HG03469 (cell line): ENCODE results near the gene IRF2BPL.

ENCODE experiments used
- ATAC-seq: cut with Tn5 transposase; IDR thresholded peaks from one replicate; pipeline ENCODE4 v1.9.1; 2021; ENCODE audit warnings: mild to moderate bottlenecking, moderate library complexity, moderate number of reproducible peaks; ENCODE audit not compliant: unreplicated experiment

IRF2BPL gene

GRCh38 chr14:77028384-77029231 is at the start of gene IRF2BPL:
Gene IRF2BPL (minus strand): TSS chr14:77028708. CDS start chr14:77027792, 916 bp downstream.
- ATAC-seq, result peak; percentile 64

GRCh38 chr14:77077040-77077439 is 48.5 kb upstream of the IRF2BPL start:
- ATAC-seq, result no peak

GRCh38 chr14:77076113-77076631 is 47.7 kb upstream of the IRF2BPL start:
- no peak for ATAC-seq

- ATAC-seq, result no peak
These were observed 46.5 kb upstream of the IRF2BPL start for GRCh38 chr14:77074969-77075368.

- no peak for ATAC-seq
These were observed 43.5 kb upstream of the IRF2BPL start for GRCh38 chr14:77071938-77072388.

GRCh38 chr14:77069551-77069950 is 41.0 kb upstream of the IRF2BPL start:
- ATAC-seq, result no peak

- ATAC-seq, result no peak
These were observed 40.2 kb upstream of the IRF2BPL start for GRCh38 chr14:77068517-77069200.

- no peak for ATAC-seq
These were observed 39.4 kb upstream of the IRF2BPL start for GRCh38 chr14:77067632-77068516.

GRCh38 chr14:77066578-77067172 is 38.2 kb upstream of the IRF2BPL start:
- no peak for ATAC-seq

GRCh38 chr14:77065851-77066577 is 37.5 kb upstream of the IRF2BPL start:
- no peak for ATAC-seq

- no peak for ATAC-seq
These were observed 36.1 kb upstream of the IRF2BPL start for GRCh38 chr14:77064521-77065178.

GRCh38 chr14:77063571-77064171 is 35.2 kb upstream of the IRF2BPL start:
- ATAC-seq, result no peak

GRCh38 chr14:77062261-77062660 is 33.8 kb upstream of the IRF2BPL start:
- ATAC-seq, result no peak

- ATAC-seq, result no peak
These were observed 33.2 kb upstream of the IRF2BPL start for GRCh38 chr14:77061630-77062257.

- no peak for ATAC-seq
These were observed 30.9 kb upstream of the IRF2BPL start for GRCh38 chr14:77059276-77059915.

- ATAC-seq, result no peak
These were observed 30.3 kb upstream of the IRF2BPL start for GRCh38 chr14:77058785-77059184.

GRCh38 chr14:77058117-77058516 is 29.6 kb upstream of the IRF2BPL start:
- no peak for ATAC-seq

- no peak for ATAC-seq
These were observed 27.5 kb upstream of the IRF2BPL start for GRCh38 chr14:77055981-77056380.
